ENCODE measurements around the gene OR5H2. TPM values are rescaled to one million over a fixed set of nuclear protein-coding genes. Genes with fewer than 3 reads are reported as not detected.

Gene OR5H2
- total RNA-seq, result not detected
- polyA plus RNA-seq (ENCODE audit: insufficient read depth, low read depth, low replicate concordance), result not detected
- long read RNA-seq, donor 1, result 0 reads
- long read RNA-seq, donor 2, result 0 reads
- long read RNA-seq, donor 3, result 0 reads
- long read RNA-seq, donor 4, result 0 reads
- long read RNA-seq, donor 5, result 0 reads
- long read RNA-seq, donor 6, result 0 reads
- long read RNA-seq, donor 7, result 0 reads
- long read RNA-seq, donor 8, result 0 reads
- long read RNA-seq, donor 9, result 0 reads
- long read RNA-seq, donor 10, result 0 reads

DNA sequence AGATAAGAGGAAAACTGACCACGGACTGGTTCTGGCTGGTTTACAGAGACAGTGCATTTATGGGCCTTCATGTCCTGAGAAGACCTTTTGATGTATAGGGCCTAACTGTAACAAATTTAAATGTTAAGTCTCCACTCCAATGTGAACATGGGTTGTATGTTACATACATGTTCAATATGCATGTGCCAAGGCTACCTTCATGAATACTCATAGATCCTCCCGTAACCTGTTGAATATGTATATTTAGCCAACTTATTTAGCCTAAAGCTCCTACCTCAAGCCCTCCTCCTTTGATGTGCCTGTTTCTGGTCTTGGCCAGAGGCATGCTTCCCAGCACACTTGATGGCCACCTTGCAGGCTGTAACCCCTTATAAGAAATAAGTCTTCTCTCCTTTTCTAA, at the start of gene OR5H2:
TSS of gene OR5H2 (plus strand) at position 301 of the 400 bp plus-strand sequence. CDS start 398 bp downstream, outside the sequence.
- no peak for DNase-seq
- intact Hi-C loops (cut with DNase I), result no loop called here
- Histone ChIP-seq H3K27me3 (ENCODE audit: control insufficient read depth, insufficient read depth, low read length) (no peaks in the 10 kb centered on the region), H3K4me1 (ENCODE audit: control insufficient read depth in 2 of 3, insufficient read depth in 2 of 3, low read depth in 1 of 3, low read length in 3 of 3) (no peaks in the 10 kb centered on the region), H3K9me3 (ENCODE audit: control insufficient read depth in 2 of 3, insufficient read depth in 1 of 3, low read length in 3 of 3) (no peaks in the 10 kb centered on the region), H3K4me3 (ENCODE audit: low read length in 3 of 3) (no peak within 1 kb of the TSS), H3K36me3 (ENCODE audit: control insufficient read depth in 2 of 3, insufficient read depth in 3 of 3, low read length in 3 of 3) (no peaks in the 10 kb centered on the region), H3K9ac (ENCODE audit: low read length in 3 of 3) (no peak within 1 kb of the TSS), H3K27ac (ENCODE audit: low read depth in 2 of 2, low read length in 2 of 2) (no peak within 1 kb of the TSS)
- TF ChIP-seq CTCF (IDR thresholded peaks at IDR 0.05; ENCODE audit: borderline replicate concordance, extremely low read depth, insufficient read depth), result no peak
- FAIRE-seq, result no peak

GRCh38 chr3:98233468-98233867, 48.8 kb upstream of the OR5H2 start:
- Histone ChIP-seq H3K27ac (ENCODE audit: low read depth in 2 of 2, low read length in 2 of 2) (no peak overlapping the region), H3K9ac (ENCODE audit: low read length in 3 of 3) (no peak overlapping the region), H3K27me3 (ENCODE audit: control insufficient read depth, insufficient read depth, low read length) (no peaks in the 10 kb centered on the region), H3K4me3 (ENCODE audit: low read length in 3 of 3) (no peak overlapping the region), H3K9me3 (ENCODE audit: control insufficient read depth in 2 of 3, insufficient read depth in 1 of 3, low read length in 3 of 3) (no peaks in the 10 kb centered on the region), H3K36me3 (ENCODE audit: control insufficient read depth in 2 of 3, insufficient read depth in 3 of 3, low read length in 3 of 3) (no peaks in the 10 kb centered on the region), H3K4me1 (ENCODE audit: control insufficient read depth in 2 of 3, insufficient read depth in 2 of 3, low read depth in 1 of 3, low read length in 3 of 3) (no peaks in the 10 kb centered on the region)
- TF ChIP-seq CTCF (IDR thresholded peaks at IDR 0.05; ENCODE audit: borderline replicate concordance, extremely low read depth, insufficient read depth), result no peak
- FAIRE-seq (no peak), DNase-seq (no peak)
- intact Hi-C loops (cut with DNase I), result no loop called here

- FAIRE-seq (no peak), DNase-seq (no peak)
- no peak for TF ChIP-seq CTCF (IDR thresholded peaks at IDR 0.05; ENCODE audit: borderline replicate concordance, extremely low read depth, insufficient read depth)
- Histone ChIP-seq H3K4me3 (ENCODE audit: low read length in 3 of 3) (no peak overlapping the region), H3K9me3 (ENCODE audit: control insufficient read depth in 2 of 3, insufficient read depth in 1 of 3, low read length in 3 of 3) (no peaks in the 10 kb centered on the region), H3K9ac (ENCODE audit: low read length in 3 of 3) (no peak overlapping the region), H3K27ac (ENCODE audit: low read depth in 2 of 2, low read length in 2 of 2) (no peak overlapping the region), H3K36me3 (ENCODE audit: control insufficient read depth in 2 of 3, insufficient read depth in 3 of 3, low read length in 3 of 3) (no peaks in the 10 kb centered on the region), H3K27me3 (ENCODE audit: control insufficient read depth, insufficient read depth, low read length) (no peaks in the 10 kb centered on the region), H3K4me1 (ENCODE audit: control insufficient read depth in 2 of 3, insufficient read depth in 2 of 3, low read depth in 1 of 3, low read length in 3 of 3) (no peaks in the 10 kb centered on the region)
- intact Hi-C loops (cut with DNase I), result no loop called here
Observed at GRCh38 chr3:98240131-98240530, 42.2 kb upstream of the OR5H2 start.

- no peak for DNase-seq
- intact Hi-C loops (cut with DNase I), result no loop called here
- H3K27me3 ChIP-seq (ENCODE audit: control insufficient read depth, insufficient read depth, low read length), result no peaks in the 10 kb centered on the region
- H3K9ac ChIP-seq (ENCODE audit: low read length in 3 of 3), result no peak overlapping the region
- no peak overlapping the region for H3K4me3 ChIP-seq (ENCODE audit: low read length in 3 of 3)
- no peak for TF ChIP-seq CTCF (IDR thresholded peaks at IDR 0.05; ENCODE audit: borderline replicate concordance, extremely low read depth, insufficient read depth)
- no peaks in the 10 kb centered on the region for H3K9me3 ChIP-seq (ENCODE audit: control insufficient read depth in 2 of 3, insufficient read depth in 1 of 3, low read length in 3 of 3)
- H3K36me3 ChIP-seq (ENCODE audit: control insufficient read depth in 2 of 3, insufficient read depth in 3 of 3, low read length in 3 of 3), result no peaks in the 10 kb centered on the region
- H3K4me1 ChIP-seq (ENCODE audit: control insufficient read depth in 2 of 3, insufficient read depth in 2 of 3, low read depth in 1 of 3, low read length in 3 of 3), result no peaks in the 10 kb centered on the region
- peak; percentile 66 for FAIRE-seq
- no peak overlapping the region for H3K27ac ChIP-seq (ENCODE audit: low read depth in 2 of 2, low read length in 2 of 2)
Observed at GRCh38 chr3:98242155-98242554, 40.1 kb upstream of the OR5H2 start.

Measured in kidney (tissue), 22 donors.